Measurements from ENCODE around the gene HOXB7.

The HOXB7 gene

DNA sequence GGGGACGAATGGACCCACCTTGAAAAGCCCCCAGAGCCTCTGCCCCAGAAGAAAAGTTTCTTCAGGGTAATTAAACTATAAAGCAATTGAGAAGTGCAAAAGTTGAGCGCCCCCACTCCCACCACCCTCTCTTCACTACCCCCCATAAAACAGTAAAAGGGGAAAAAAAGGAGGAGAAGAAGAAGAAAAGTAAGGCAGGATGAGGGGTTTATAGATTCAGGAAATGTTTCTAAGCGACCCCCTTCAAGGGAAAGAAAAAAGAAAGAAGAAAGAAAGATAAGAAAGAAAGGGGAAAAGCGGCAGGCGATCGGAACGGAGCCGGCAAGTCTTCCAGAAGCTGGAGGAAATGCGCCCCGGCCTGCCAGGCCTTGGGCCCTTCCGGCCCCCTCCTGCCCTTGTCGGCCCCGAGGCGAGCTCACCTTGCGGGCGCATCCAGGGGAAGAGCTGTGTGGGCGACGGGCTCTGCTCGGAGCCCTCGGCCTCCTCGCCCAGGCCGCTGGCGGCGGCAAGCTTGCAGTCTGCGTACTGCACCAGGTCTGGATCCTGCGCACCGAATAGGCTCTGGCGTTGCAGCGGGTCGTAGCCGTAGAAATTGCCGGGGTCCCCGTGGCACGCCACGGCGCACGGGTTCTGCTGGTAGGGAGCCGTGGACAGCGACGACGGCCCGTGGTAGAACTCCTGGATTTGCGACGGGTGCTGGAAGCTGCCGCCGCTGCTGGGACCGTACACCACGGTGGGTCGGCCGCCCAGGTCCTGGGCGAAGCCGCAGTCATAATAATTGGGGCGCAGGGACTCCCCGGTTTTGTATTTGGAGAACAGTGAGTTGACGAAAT is 3.3 kb upstream of the HOXB7 start:
- TF ChIP-seq POLR2A (IDR thresholded peaks at IDR 0.05; ENCODE audit: low read length): no peak
- no peak for TF ChIP-seq GATA1 (IDR thresholded peaks at IDR 0.05; ENCODE audit: low read depth, low read length)
- peak; percentile 23 to 30 for DNase-seq

DNA sequence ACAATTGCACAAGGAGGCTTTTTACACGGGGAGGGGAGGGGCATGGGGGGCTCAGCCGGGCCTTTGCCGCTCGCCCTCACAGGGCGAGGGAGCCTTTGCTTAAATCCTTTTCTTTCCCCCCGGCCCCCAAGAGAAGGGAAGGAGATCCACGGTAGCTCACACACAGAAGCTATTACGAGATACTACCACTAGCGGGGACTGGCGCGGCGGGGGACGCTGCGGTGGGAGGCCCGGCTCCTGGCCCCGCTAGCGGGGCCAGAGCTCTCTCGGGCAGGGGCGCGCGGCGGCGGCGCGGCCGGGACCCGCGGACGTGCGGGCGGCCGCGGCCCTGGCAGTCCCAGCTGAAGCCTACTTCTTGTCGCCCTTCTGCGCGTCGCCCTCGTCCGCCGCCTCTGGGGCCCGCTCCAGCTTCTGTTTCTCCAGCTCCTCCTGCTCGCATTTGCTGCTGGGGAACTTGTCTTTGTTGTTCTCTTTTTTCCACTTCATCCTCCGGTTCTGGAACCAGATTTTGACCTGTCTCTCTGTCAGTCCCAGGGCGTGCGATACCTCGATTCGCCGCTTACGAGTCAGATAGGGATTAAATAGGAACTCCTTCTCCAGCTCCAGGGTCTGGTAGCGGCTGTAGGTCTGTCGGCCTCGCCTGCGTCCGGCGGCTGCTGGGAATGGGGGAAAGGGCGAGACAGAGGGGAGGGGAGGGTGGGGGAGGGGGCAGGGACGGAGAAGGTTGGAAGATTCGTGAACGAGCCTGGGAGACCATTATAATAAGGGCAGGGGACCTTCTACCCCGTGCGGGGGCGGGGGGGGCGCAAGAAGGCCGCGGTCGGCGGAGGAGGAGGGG is 2.3 kb upstream of the HOXB7 start:
- peak; percentile 47 for DNase-seq
- no peak for TF ChIP-seq GATA1 (IDR thresholded peaks at IDR 0.05; ENCODE audit: low read depth, low read length)
- no peak for TF ChIP-seq POLR2A (IDR thresholded peaks at IDR 0.05; ENCODE audit: low read length)

GRCh38 chr17:48612456-48612853 is 1.6 kb upstream of the HOXB7 start:
- no peak for TF ChIP-seq GATA1 (IDR thresholded peaks at IDR 0.05; ENCODE audit: low read depth, low read length)
- no peak for TF ChIP-seq POLR2A (IDR thresholded peaks at IDR 0.05; ENCODE audit: low read length)
- DNase-seq: peak in 1 of 2 experiments; percentile 30

DNA sequence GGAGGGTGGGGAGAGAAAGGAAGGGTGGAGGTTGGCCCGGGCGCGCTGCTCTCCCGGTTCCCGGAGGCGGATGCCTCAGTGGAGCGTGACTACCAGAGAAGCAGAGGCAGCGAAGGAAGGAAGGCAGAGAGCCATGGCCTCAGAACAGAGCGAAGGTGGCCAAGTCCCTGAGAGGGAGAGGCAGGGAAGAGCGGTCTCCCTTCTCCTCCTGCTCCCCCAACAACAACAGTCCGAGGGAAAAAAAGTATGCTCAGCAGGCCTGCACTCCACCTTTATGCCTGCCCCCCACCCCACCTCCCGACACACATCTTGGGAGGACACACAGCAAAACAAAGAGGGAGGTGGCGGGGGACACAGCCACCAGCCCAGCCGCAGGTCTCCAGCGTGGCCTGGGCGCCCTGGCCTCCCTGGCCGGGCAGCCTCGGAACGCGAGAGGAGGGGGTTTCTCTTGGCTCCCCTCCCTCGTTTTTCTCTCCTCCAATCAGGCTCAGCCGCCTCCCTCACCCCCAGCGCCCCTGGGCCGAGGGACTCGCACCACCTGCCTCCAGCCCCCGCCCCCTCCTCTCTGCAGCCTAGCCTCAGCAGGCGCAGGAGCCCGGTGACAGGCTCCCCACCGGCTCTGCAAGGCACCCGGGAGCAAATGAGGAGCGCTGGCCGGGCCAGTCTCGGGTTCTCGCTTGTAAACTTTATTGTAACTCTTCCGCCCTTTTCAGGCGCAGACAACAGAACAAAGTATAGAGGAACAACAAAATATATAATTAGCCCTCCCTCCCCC is 1.1 kb upstream of the HOXB7 start:
- TF ChIP-seq GATA1 (IDR thresholded peaks at IDR 0.05; ENCODE audit: low read depth, low read length) (no peak), POLR2A (IDR thresholded peaks at IDR 0.05; ENCODE audit: low read length) (no peak)
- no peak for DNase-seq

- DNase-seq: no peak
- TF ChIP-seq POLR2A (IDR thresholded peaks at IDR 0.05; ENCODE audit: low read length) (no peak), GATA1 (IDR thresholded peaks at IDR 0.05; ENCODE audit: low read depth, low read length) (no peak)
These were observed 396 bp upstream of the HOXB7 start for GRCh38 chr17:48611213-48611612.

DNA sequence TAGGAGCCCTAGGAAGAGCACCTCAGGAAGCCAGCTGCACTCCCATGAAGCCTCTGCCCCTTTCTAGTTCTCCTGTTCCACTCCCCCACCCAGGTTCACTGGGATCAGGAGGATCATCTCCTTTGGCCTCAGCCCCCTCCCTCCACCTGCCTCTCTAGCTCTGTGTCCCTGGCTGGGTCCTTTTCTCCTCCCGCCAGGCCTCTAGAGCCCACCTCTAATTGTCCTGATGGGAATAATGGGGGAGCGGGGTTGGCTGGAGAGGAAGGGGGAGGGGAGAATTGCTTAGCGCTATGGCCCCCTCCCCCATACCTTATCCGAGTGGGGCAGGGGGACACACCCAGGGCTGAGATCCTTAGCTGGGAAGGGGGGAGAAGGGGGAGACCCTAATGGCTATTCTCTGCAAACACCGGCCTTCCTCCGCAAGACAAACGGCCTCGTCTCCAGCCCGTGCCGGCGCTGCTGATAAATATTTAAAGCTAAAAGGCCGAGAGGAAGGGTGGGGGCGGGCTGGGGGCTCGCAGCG is 997 bp downstream of the HOXB7 start:
- DNase-seq: no peak

DNA sequence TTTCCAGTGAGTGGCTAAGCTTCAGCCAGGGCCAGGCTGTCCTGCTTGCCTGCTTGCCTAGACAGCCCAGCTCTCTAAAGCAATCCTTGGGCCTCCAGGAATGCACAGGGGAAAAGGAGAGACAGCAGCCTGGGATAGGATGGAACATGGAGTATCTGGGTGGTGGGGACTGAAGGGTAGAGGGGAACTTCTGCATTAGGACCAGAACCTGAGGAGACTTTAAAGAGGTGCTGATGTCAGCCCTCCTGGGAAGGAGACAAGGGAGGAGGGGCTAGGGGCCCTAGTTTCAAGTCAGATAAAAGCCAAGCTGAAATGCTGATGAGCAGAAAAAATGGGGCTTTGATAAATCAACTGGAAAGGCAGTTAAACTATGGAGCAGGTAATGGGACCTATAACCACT is 1.8 kb downstream of the HOXB7 start:
- no peak for DNase-seq
- TF ChIP-seq POLR2A (IDR thresholded peaks at IDR 0.05; ENCODE audit: low read length): no peak
- no peak for TF ChIP-seq GATA1 (IDR thresholded peaks at IDR 0.05; ENCODE audit: low read depth, low read length)

More for the DNA sequence above, 997 bp downstream of the HOXB7 start:
- TF ChIP-seq GATA1 (IDR thresholded peaks at IDR 0.05; ENCODE audit: low read depth, low read length): no peak
- no peak for TF ChIP-seq POLR2A (IDR thresholded peaks at IDR 0.05; ENCODE audit: low read length)

DNA sequence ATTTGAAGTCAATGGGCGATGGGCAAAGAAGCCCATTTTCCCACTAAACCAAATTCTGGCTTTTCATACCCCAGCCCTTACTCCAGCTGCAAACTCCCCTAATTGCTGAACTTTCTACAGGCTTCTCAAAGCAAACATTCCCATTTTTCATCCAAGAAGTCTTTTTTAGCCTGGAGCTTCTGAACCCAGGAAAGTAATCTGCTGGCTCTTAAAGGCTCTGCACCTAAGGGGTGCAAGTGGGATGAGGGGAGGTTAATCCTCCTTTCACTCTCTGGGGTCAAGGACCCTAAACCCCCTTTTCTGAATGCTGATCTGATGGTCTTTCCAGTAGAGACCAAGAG is 2.4 kb downstream of the HOXB7 start:
- TF ChIP-seq POLR2A (IDR thresholded peaks at IDR 0.05; ENCODE audit: low read length): no peak
- TF ChIP-seq GATA1 (IDR thresholded peaks at IDR 0.05; ENCODE audit: low read depth, low read length): no peak
- DNase-seq: no peak

DNA sequence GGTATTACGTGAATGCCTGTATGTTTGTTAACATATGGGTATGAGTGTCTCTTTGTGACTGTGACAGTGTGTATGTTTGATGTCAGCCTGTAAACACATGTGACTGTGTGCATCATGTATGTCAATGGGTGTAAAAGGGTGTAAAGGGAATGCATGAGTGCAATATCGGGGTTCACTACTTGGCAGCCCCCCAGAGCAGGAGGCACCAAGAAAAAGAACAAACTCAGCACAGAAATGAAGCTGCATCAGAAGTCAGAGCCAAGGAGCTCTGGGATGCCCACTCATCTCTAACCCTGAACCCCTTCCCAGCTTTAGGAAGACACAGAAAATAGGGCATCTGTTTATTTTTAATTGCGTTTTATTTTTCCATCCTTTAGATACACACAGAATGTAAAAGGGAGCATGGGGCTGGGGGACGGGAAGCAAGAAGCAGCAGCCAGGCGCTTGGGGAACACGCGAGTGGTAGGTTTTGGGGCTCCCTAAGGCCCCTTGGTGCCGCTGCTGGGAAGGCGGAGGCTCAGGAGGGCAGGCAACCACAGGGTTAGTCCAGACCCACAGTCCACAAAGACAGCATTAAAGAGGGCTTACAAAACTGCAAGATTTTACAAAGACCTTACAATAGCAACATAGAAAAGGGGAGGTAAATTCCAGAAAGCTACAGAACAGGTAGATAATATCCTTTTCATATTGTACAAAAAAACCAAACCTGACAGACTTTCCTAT is 3.8 kb downstream of the HOXB7 start:
- no peak for TF ChIP-seq POLR2A (IDR thresholded peaks at IDR 0.05; ENCODE audit: low read length)
- no peak for DNase-seq

DNA sequence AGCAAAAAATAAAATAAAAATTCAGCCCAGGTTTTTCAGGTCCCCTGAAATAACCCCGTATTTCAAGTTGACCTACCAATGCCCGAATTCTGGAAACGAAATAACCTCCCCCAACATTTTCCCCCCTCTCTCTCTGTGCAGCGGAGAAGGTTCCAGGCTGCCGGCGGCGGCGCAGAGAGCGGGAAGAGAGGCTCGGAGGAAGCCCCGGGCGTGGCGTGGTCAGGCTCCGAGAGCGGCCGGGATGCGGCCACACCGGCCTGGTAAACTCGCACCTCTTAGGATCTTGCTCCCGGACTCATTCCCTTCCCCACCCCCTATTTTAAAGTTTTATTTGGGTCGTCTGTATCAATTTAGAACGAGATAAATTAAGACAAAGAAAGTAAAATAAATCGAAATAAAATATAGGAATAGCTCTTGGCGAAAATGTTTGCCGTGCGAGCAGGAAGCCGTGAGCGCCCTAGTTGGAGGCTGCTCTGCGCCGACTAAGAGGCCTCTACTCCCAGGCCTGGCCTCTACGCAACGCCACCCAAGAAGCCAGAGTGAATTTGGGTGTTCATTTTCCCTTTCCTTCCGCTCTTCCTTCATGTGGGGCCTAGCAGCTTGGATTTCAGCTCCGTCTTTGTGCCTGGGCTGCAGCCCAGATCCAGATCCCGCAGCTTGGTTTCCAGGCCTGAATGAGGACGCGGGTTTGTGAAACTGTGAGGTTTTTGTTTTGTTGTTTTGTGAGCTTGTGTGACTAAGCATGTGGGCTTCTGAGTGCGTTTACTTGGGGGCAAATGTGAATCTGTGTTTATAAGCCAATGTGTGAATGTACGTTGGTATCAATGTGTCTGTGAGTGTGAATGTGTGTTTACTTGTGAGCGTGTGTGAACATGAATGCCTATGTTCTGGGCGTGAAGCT is 4.6 kb downstream of the HOXB7 start:
- DNase-seq: no peak
- TF ChIP-seq POLR2A (IDR thresholded peaks at IDR 0.05; ENCODE audit: low read length) (no peak), GATA1 (IDR thresholded peaks at IDR 0.05; ENCODE audit: low read depth, low read length) (no peak)

GRCh38 chr17:48605409-48605919 is 5.4 kb downstream of the HOXB7 start:
- DNase-seq: no peak
- TF ChIP-seq POLR2A (IDR thresholded peaks at IDR 0.05; ENCODE audit: low read length) (no peak), GATA1 (IDR thresholded peaks at IDR 0.05; ENCODE audit: low read depth, low read length) (no peak)

- no peak for DNase-seq
- TF ChIP-seq GATA1 (IDR thresholded peaks at IDR 0.05; ENCODE audit: low read depth, low read length) (no peak), POLR2A (IDR thresholded peaks at IDR 0.05; ENCODE audit: low read length) (no peak)
These were observed 6.0 kb downstream of the HOXB7 start, which contains the start of gene HOXB6 for GRCh38 chr17:48604770-48605329. Gene HOXB6 (minus strand): TSS chr17:48604986. CDS start chr17:48598150, 6,836 bp downstream.
